Caco-2 (cell line): Measurements from ENCODE around the gene OXGR1. TPM values are rescaled to one million over a fixed set of nuclear protein-coding genes. Genes with fewer than 3 reads are reported as not detected.

Experiments
- BruUV-seq: library from RNA; stranded (reverse); fragments of 400-500 nt; replicated peaks from 2 replicates; lab custom pipeline; 2021; lab: Mats Ljungman, UMichigan
- CTCF ChIA-PET: fragments of 300-600 bp; sonication (Branson Sonifier 250); formaldehyde crosslinking; loops from one replicate; lab custom pipeline; 2022; ENCODE audit warnings: antibody characterized with exemption; lab: Charles Lee
- POLR2A ChIA-PET: fragments of 300-600 bp; sonication (Branson Sonifier 250); formaldehyde crosslinking; loops from one replicate; lab custom pipeline; 2022; ENCODE audit warnings: antibody characterized with exemption; lab: Charles Lee
- DNase-seq, 2 experiments: peaks; one replicate each; pipeline versions ENCODE4 v3.0.0 to v3.0.0-alpha.2; 2020 to 2022
- H3K27me3 ChIP-seq: replicated peaks from 2 replicates; pipeline ENCODE4 v1.6.0; 2011; ENCODE audit warnings: low read length; ENCODE audit not compliant: control insufficient read depth, insufficient read depth
- H3K36me3 ChIP-seq: 2 replicates; pipeline ENCODE4 v1.5.1; 2011; ENCODE audit warnings: low read length; ENCODE audit not compliant: control insufficient read depth, insufficient read depth
- H3K4me1 ChIP-seq: fragments of 250-450 bp; sonication (Bioruptor Pico); 2 replicates; pipeline ENCODE4 v1.5.1; 2020; ENCODE audit warnings: mild to moderate bottlenecking
- H3K4me3 ChIP-seq: 2 replicates; pipeline ENCODE4 v1.5.1; 2011; ENCODE audit warnings: low read depth, mild to moderate bottlenecking, control low read depth, low read length
- H3K9me3 ChIP-seq: fragments of 250-450 bp; sonication (Bioruptor Pico); 2 replicates; pipeline ENCODE4 v1.5.1; 2020; ENCODE audit warnings: mild to moderate bottlenecking, moderate library complexity
- H3K27ac Mint-ChIP-seq: one replicate; pipeline ENCODE4 v1.8.0; 2022; ENCODE audit warnings: mixed read lengths; ENCODE audit not compliant: unreplicated experiment
- H3K27me3 Mint-ChIP-seq: one replicate; pipeline ENCODE4 v1.8.0; 2022; ENCODE audit warnings: mixed read lengths; ENCODE audit not compliant: insufficient read depth, unreplicated experiment
- H3K36me3 Mint-ChIP-seq: one replicate; pipeline ENCODE4 v1.8.0; 2022; ENCODE audit warnings: mild to moderate bottlenecking, mixed read lengths; ENCODE audit not compliant: insufficient read depth, unreplicated experiment
- H3K4me1 Mint-ChIP-seq: one replicate; pipeline ENCODE4 v1.8.0; 2022; ENCODE audit warnings: low read depth, mixed read lengths; ENCODE audit not compliant: unreplicated experiment
- H3K4me3 Mint-ChIP-seq: one replicate; pipeline ENCODE4 v1.8.0; 2022; ENCODE audit warnings: mild to moderate bottlenecking, moderate library complexity, mixed read lengths; ENCODE audit not compliant: unreplicated experiment
- H3K9me3 Mint-ChIP-seq: one replicate; pipeline ENCODE4 v1.8.0; 2022; ENCODE audit warnings: mixed read lengths; ENCODE audit not compliant: unreplicated experiment
- intact Hi-C: fragments of 100-400 bp; cut with micrococcal nuclease; formaldehyde crosslinking; loops from one replicate; pipeline ENCODE4 v1.10.0; 2022; ENCODE audit not compliant: unreplicated experiment
- total RNA-seq: library from RNA; stranded (reverse); gene quantifications from 2 replicates; pipeline ENCODE4 v1.2.3, GENCODE V29; 2022
- TF ChIP-seq, protein P1 (sequence below), 2 experiments: fragments of 200-600 bp in 1 of 2; IDR thresholded peaks; 1 replicate in 1 of 2; 2 replicates in 1 of 2; pipeline versions ENCODE4 v1.5.1 to v1.8.0; 2011 to 2022; ENCODE audit warnings: antibody characterized with exemption in 1 of 2, control low read depth in 1 of 2, inconsistent platforms in 1 of 2, low read depth in 1 of 2, low read length in 1 of 2, mild to moderate bottlenecking in 1 of 2, moderate library complexity in 1 of 2; ENCODE audit not compliant: insufficient read depth in 1 of 2, severe bottlenecking in 1 of 2, unreplicated experiment in 1 of 2

Gene OXGR1
- total RNA-seq, 1 experiment from 2014 or later, result not detected

DNA sequence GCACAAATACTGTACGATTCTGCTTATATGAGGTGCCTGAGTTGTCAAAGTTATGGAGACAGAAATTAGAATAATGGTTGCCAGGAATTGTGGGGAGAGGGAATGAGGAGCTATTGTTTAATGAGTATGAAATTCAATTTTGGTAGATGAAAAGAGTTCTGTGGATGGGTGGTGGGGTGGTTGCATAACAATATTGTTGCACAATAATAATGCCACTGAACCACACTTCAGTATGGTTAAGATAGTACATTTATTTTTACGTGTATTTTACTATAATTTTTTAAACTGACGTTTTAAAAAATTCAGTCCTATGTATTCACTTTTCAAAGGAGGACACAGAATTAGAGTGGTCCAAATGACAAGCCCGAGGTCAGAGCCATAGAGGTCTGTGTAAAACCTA lies 1.8 kb upstream of the OXGR1 start:
- POLR2A ChIA-PET, result no interaction called here
- Mint-ChIP-seq H3K27ac (no peak overlapping the region), H3K36me3 (no peaks in the 10 kb centered on the region), H3K4me1 (peaks cover 6% of the 10 kb centered on the region), H3K9me3 (peaks cover 9% of the 10 kb centered on the region), H3K4me3 (no peak overlapping the region), H3K27me3 (peaks cover 26% of the 10 kb centered on the region)
- CTCF ChIA-PET, result no interaction called here
- TF ChIP-seq, protein P1, sequence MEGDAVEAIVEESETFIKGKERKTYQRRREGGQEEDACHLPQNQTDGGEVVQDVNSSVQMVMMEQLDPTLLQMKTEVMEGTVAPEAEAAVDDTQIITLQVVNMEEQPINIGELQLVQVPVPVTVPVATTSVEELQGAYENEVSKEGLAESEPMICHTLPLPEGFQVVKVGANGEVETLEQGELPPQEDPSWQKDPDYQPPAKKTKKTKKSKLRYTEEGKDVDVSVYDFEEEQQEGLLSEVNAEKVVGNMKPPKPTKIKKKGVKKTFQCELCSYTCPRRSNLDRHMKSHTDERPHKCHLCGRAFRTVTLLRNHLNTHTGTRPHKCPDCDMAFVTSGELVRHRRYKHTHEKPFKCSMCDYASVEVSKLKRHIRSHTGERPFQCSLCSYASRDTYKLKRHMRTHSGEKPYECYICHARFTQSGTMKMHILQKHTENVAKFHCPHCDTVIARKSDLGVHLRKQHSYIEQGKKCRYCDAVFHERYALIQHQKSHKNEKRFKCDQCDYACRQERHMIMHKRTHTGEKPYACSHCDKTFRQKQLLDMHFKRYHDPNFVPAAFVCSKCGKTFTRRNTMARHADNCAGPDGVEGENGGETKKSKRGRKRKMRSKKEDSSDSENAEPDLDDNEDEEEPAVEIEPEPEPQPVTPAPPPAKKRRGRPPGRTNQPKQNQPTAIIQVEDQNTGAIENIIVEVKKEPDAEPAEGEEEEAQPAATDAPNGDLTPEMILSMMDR (IDR thresholded peaks at IDR 0.05; ENCODE audit: insufficient read depth in 1 of 2, low read depth in 1 of 2, low read length in 1 of 2, severe bottlenecking in 1 of 2, unreplicated experiment in 1 of 2), result no peak
- Histone ChIP-seq H3K36me3 (no peaks in the 10 kb centered on the region), H3K4me3 (no peak overlapping the region), H3K4me1 (no peaks in the 10 kb centered on the region), H3K27me3 (no peaks in the 10 kb centered on the region; the same call in 1 of the 2 replicates), H3K9me3 (no peaks in the 10 kb centered on the region)
- intact Hi-C loops, result no loop called here
- no peak for DNase-seq
- BruUV-seq, result no TSS peak

DNA sequence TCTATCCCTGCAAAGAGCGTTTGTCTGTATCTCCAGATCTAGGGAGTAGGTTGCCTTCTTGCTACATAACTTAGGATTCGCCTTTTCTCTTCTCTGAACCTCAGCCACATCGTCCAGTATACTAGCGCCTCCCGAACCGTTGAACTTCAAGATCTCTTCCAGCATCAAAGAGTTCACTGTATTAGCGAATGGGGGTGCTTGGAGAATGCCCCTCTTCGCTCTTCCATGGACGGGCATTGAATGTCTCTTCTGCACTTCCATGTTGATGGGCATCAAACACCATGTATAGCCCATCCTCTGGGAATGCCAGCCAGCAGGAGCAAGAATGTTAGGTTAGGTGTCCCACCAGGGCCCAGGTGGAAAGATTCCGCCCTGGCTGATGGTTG lies 575 bp upstream of the OXGR1 start:
- no peaks in the 10 kb centered on the region; the same call in 1 of the 2 replicates for H3K27me3 ChIP-seq
- peaks cover 9% of the 10 kb centered on the region for H3K9me3 Mint-ChIP-seq
- no TSS peak for BruUV-seq

DNA sequence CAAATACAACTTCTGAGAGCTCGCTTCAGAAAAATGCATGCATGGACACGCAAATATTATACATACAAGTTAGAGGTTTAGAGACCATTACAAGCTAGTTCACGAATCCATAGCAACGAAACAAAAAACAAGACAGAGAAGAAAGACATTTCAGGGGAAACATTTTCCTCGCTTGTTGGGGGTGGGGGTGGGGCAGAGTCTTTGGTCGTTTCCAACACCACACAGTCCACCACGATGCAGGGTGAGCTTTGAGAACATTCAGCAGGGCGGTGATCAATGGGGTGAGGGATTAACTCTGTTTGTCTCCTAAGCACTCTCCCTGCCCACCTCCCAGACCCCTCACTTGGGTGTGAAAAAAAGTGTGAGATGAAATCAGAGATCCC lies 651 bp downstream of the OXGR1 start:
- Histone ChIP-seq H3K4me3 (peak overlapping the region; percentile 48), H3K36me3 (no peaks in the 10 kb centered on the region), H3K9me3 (no peaks in the 10 kb centered on the region), H3K4me1 (no peaks in the 10 kb centered on the region), H3K27me3 (no peaks in the 10 kb centered on the region; the same call in 1 of the 2 replicates)
- H3K27me3 Mint-ChIP-seq, result peaks cover 24% of the 10 kb centered on the region
- CTCF ChIA-PET, result no interaction called here
- H3K4me1 Mint-ChIP-seq, result peaks cover 6% of the 10 kb centered on the region
- TF ChIP-seq, protein P1 (IDR thresholded peaks at IDR 0.05; ENCODE audit: insufficient read depth in 1 of 2, low read depth in 1 of 2, low read length in 1 of 2, severe bottlenecking in 1 of 2, unreplicated experiment in 1 of 2), result no peak
- DNase-seq, result no peak
- peak overlapping the region; percentile 68 for H3K4me3 Mint-ChIP-seq
- H3K36me3 Mint-ChIP-seq, result no peaks in the 10 kb centered on the region
- POLR2A ChIA-PET, result no interaction called here
- no TSS peak for BruUV-seq
- intact Hi-C loops, result no loop called here
- peaks cover 9% of the 10 kb centered on the region for H3K9me3 Mint-ChIP-seq
- H3K27ac Mint-ChIP-seq, result no peak overlapping the region

More for the DNA sequence above, 575 bp upstream of the OXGR1 start:
- TF ChIP-seq, protein P1 (IDR thresholded peaks at IDR 0.05; ENCODE audit: insufficient read depth in 1 of 2, low read depth in 1 of 2, low read length in 1 of 2, severe bottlenecking in 1 of 2, unreplicated experiment in 1 of 2), result no peak
- Mint-ChIP-seq H3K27me3 (peaks cover 27% of the 10 kb centered on the region), H3K27ac (no peak overlapping the region), H3K36me3 (no peaks in the 10 kb centered on the region), H3K4me3 (peak overlapping the region; percentile 68), H3K4me1 (peaks cover 6% of the 10 kb centered on the region)
- Histone ChIP-seq H3K36me3 (no peaks in the 10 kb centered on the region), H3K4me3 (no peak overlapping the region), H3K4me1 (no peaks in the 10 kb centered on the region), H3K9me3 (no peaks in the 10 kb centered on the region)
- CTCF ChIA-PET, result no interaction called here
- intact Hi-C loops, result no loop called here
- POLR2A ChIA-PET, result no interaction called here
- no peak for DNase-seq
